HG03064 (cell line): ENCODE data around the gene CCDC120.

Experiments used
- ATAC-seq: cut with Tn5 transposase; IDR thresholded peaks from one replicate; pipeline ENCODE4 v1.9.1; 2021; ENCODE audit warnings: low read depth; ENCODE audit not compliant: unreplicated experiment

CCDC120 gene

GRCh38 chrX:49061916-49062315 is 3.1 kb downstream of the CCDC120 start:
- no peak for ATAC-seq

- no peak for ATAC-seq
Observed at GRCh38 chrX:49063715-49064114, 4.9 kb downstream of the CCDC120 start.

- no peak for ATAC-seq
Observed at GRCh38 chrX:49064303-49064702, 5.5 kb downstream of the CCDC120 start.

GRCh38 chrX:49064735-49065134 is 5.9 kb downstream of the CCDC120 start:
- ATAC-seq, result no peak

- ATAC-seq, result no peak
Observed at GRCh38 chrX:49066278-49066677, 7.5 kb downstream of the CCDC120 start.

- ATAC-seq, result no peak
Observed at GRCh38 chrX:49066690-49067089, 7.9 kb downstream of the CCDC120 start.

GRCh38 chrX:49067285-49068120 is 8.7 kb downstream of the CCDC120 start:
- ATAC-seq, result no peak

- ATAC-seq, result no peak
Observed at GRCh38 chrX:49069038-49069437, 10.2 kb downstream of the CCDC120 start.

GRCh38 chrX:49070988-49071387 is 12.2 kb downstream of the CCDC120 start:
- no peak for ATAC-seq

- ATAC-seq, result no peak
Observed at GRCh38 chrX:49071877-49072711, 13.3 kb downstream of the CCDC120 start.

GRCh38 chrX:49072712-49073095 is 13.9 kb downstream of the CCDC120 start:
- no peak for ATAC-seq

GRCh38 chrX:49073601-49074575 is 15.1 kb downstream of the CCDC120 start, which contains the start of gene PRAF2:
Gene PRAF2 (minus strand): TSS chrX:49074002. CDS start chrX:49073987, 15 bp downstream.
- peak; percentile 69 for ATAC-seq

- ATAC-seq, result no peak
Observed at GRCh38 chrX:49075347-49075746, 16.5 kb downstream of the CCDC120 start.

GRCh38 chrX:49077941-49078340 is 19.1 kb downstream of the CCDC120 start:
- ATAC-seq, result no peak

- no peak for ATAC-seq
Observed at GRCh38 chrX:49079489-49080428, 21.0 kb downstream of the CCDC120 start, which contains the start of gene WDR45. Gene WDR45 (minus strand): TSS chrX:49079887. CDS start chrX:49078095, 1,792 bp downstream.

GRCh38 chrX:49082271-49082871 is 23.6 kb downstream of the CCDC120 start:
- ATAC-seq, result no peak

- no peak for ATAC-seq
Observed at GRCh38 chrX:49089553-49089952, 30.8 kb downstream of the CCDC120 start.

GRCh38 chrX:49096419-49096818 is 37.6 kb downstream of the CCDC120 start:
- ATAC-seq, result no peak
